ENCODE measurements around the gene C19orf33. TPM values are rescaled to one million over a fixed set of nuclear protein-coding genes. Genes with fewer than 3 reads are reported as not detected.

C19orf33 gene
- total RNA-seq, 2 experiments from 2014 or later = not detected

GRCh38 chr19:38326591-38326990 is 22.5 kb downstream of the C19orf33 start:
- no peak overlapping the region for H3K4me3 ChIP-seq (ENCODE audit: low read depth, low read length, poor library complexity, severe bottlenecking)
- peaks cover 6% of the 10 kb centered on the region; the same call in 1 of the 2 replicates for H3K36me3 ChIP-seq (ENCODE audit: insufficient read depth, low read length)
- H4K20me1 ChIP-seq (ENCODE audit: insufficient read depth, low read length) = no peaks in the 10 kb centered on the region
- no peaks in the 10 kb centered on the region for H3K79me2 ChIP-seq (ENCODE audit: insufficient read depth, low read depth, low read length)
- ChIA-PET POLR2A (no interaction called here), CTCF (ENCODE audit: unreplicated experiment) (no interaction called here)
- H2AFZ ChIP-seq (ENCODE audit: low read length) = no peak overlapping the region
- no peaks in the 10 kb centered on the region for H3K4me1 ChIP-seq (ENCODE audit: insufficient read depth, low read length, poor library complexity, severe bottlenecking)
- TF ChIP-seq, protein P1, sequence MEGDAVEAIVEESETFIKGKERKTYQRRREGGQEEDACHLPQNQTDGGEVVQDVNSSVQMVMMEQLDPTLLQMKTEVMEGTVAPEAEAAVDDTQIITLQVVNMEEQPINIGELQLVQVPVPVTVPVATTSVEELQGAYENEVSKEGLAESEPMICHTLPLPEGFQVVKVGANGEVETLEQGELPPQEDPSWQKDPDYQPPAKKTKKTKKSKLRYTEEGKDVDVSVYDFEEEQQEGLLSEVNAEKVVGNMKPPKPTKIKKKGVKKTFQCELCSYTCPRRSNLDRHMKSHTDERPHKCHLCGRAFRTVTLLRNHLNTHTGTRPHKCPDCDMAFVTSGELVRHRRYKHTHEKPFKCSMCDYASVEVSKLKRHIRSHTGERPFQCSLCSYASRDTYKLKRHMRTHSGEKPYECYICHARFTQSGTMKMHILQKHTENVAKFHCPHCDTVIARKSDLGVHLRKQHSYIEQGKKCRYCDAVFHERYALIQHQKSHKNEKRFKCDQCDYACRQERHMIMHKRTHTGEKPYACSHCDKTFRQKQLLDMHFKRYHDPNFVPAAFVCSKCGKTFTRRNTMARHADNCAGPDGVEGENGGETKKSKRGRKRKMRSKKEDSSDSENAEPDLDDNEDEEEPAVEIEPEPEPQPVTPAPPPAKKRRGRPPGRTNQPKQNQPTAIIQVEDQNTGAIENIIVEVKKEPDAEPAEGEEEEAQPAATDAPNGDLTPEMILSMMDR (conservative IDR thresholded peaks at IDR 0.05; ENCODE audit: low read length) = no peak
- no peak for TF ChIP-seq EZH2phosphoT487 (IDR thresholded peaks at IDR 0.05; ENCODE audit: borderline replicate concordance, low read depth, low read length)
- no peaks in the 10 kb centered on the region for H3K9me3 ChIP-seq (ENCODE audit: low read length)
- no peaks in the 10 kb centered on the region for H3K9me2 ChIP-seq (ENCODE audit: insufficient read depth, low read length)
- BruUV-seq (replicated peaks) = no TSS peak
- intact Hi-C loops (cut with micrococcal nuclease; ENCODE audit: unreplicated experiment) = no loop called here
- DNase-seq (ENCODE audit: low spot score) = no peak
- no peak overlapping the region for H3K27ac ChIP-seq (ENCODE audit: low read depth, low read length, poor library complexity, severe bottlenecking)
- H3K4me2 ChIP-seq (ENCODE audit: low read length) = no peak overlapping the region

DNA sequence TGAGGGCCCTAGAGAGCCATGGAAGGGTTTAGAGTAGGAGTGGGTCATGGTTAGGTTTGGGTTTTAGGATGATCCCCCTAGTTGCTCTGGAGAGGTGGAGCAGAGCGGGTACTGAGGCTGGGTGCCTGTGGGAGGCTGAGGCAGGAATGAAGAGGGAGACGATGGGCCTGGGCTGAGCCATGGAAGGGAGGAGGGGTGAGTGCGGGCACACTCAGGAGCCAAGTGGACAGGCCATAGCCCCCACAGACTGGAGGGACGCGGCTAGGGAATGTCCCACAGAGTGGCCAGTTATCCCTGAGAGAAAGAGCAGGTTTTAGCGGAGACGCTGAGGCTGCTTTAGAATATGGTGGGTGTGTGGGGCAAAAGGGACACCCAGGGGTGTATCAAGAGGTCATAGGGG is 25.6 kb downstream of the C19orf33 start:
- no peaks in the 10 kb centered on the region for H3K9me2 ChIP-seq (ENCODE audit: insufficient read depth, low read length)
- H3K4me2 ChIP-seq (ENCODE audit: low read length) = no peak overlapping the region
- no peaks in the 10 kb centered on the region for H3K4me1 ChIP-seq (ENCODE audit: insufficient read depth, low read length, poor library complexity, severe bottlenecking)
- no peak for DNase-seq (ENCODE audit: low spot score)
- no peak overlapping the region for H3K27ac ChIP-seq (ENCODE audit: low read depth, low read length, poor library complexity, severe bottlenecking)
- BruUV-seq (replicated peaks) = TSS peak; percentile 51
- H2AFZ ChIP-seq (ENCODE audit: low read length) = no peak overlapping the region
- TF ChIP-seq, protein P1 (conservative IDR thresholded peaks at IDR 0.05; ENCODE audit: low read length) = no peak
- TF ChIP-seq EZH2phosphoT487 (IDR thresholded peaks at IDR 0.05; ENCODE audit: borderline replicate concordance, low read depth, low read length) = no peak
- H3K79me2 ChIP-seq (ENCODE audit: insufficient read depth, low read depth, low read length) = no peaks in the 10 kb centered on the region
- intact Hi-C loops (cut with micrococcal nuclease; ENCODE audit: unreplicated experiment) = no loop called here
- H4K20me1 ChIP-seq (ENCODE audit: insufficient read depth, low read length) = no peaks in the 10 kb centered on the region
- H3K9me3 ChIP-seq (ENCODE audit: low read length) = no peaks in the 10 kb centered on the region
- CTCF ChIA-PET (ENCODE audit: unreplicated experiment) = no interaction called here
- POLR2A ChIA-PET = no interaction called here
- H3K4me3 ChIP-seq (ENCODE audit: low read depth, low read length, poor library complexity, severe bottlenecking) = no peak overlapping the region
- H3K36me3 ChIP-seq (ENCODE audit: insufficient read depth, low read length) = peaks cover 6% of the 10 kb centered on the region; the same call in 1 of the 2 replicates

DNA sequence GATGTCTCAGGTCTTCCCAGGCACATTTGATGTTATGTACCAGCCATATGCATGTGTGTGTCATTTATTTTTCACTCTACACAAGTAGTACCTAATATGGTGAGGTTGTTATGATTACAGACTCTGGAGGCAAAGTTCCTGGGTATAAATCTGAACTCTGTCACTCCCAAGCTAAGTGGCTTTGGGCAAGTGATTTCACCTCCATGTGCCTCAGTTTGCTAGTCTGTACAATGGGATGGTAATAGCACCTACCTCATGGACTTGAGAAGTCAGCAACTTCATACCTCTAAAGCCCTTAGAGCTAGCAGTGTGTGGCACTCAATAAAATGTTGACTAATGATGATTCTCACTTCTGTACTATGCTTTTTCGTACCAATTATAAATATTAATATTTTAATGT is 27.7 kb downstream of the C19orf33 start:
- Histone ChIP-seq H2AFZ (ENCODE audit: low read length) (no peak overlapping the region), H3K79me2 (ENCODE audit: insufficient read depth, low read depth, low read length) (no peaks in the 10 kb centered on the region), H3K4me3 (ENCODE audit: low read depth, low read length, poor library complexity, severe bottlenecking) (no peak overlapping the region), H3K9me3 (ENCODE audit: low read length) (no peaks in the 10 kb centered on the region), H3K9me2 (ENCODE audit: insufficient read depth, low read length) (no peaks in the 10 kb centered on the region), H4K20me1 (ENCODE audit: insufficient read depth, low read length) (no peaks in the 10 kb centered on the region), H3K27ac (ENCODE audit: low read depth, low read length, poor library complexity, severe bottlenecking) (no peak overlapping the region), H3K36me3 (ENCODE audit: insufficient read depth, low read length) (peaks cover 6% of the 10 kb centered on the region; the same call in 1 of the 2 replicates), H3K4me1 (ENCODE audit: insufficient read depth, low read length, poor library complexity, severe bottlenecking) (no peaks in the 10 kb centered on the region), H3K4me2 (ENCODE audit: low read length) (no peak overlapping the region)
- POLR2A ChIA-PET = interaction anchor here (1.1 kb wide), 1 partner anchor 42 kb away, joined by 3 read pairs; the partner anchor contains the start of gene PSMD8
- DNase-seq (ENCODE audit: low spot score) = no peak
- no peak for TF ChIP-seq EZH2phosphoT487 (IDR thresholded peaks at IDR 0.05; ENCODE audit: borderline replicate concordance, low read depth, low read length)
- TF ChIP-seq, protein P1 (conservative IDR thresholded peaks at IDR 0.05; ENCODE audit: low read length) = no peak
- CTCF ChIA-PET (ENCODE audit: unreplicated experiment) = no interaction called here
- BruUV-seq (replicated peaks) = no TSS peak
- intact Hi-C loops (cut with micrococcal nuclease; ENCODE audit: unreplicated experiment) = no loop called here
